NCI-H2081 (cell line): Measurements from ENCODE around the gene SYT4.
"Not testable (repeated sequence)": the region's sequence is repeated elsewhere in the genome, so short reads cannot be mapped to it uniquely, and the experiment has no call there.

Source experiments
- DNase-seq, 2 experiments: peaks; one replicate each; lab custom pipeline; 2025; lab: John Stamatoyannopoulos, UW

SYT4 gene

GRCh38 chr18:43277164-43277600 lies at the start of gene SYT4:
Gene SYT4, minus strand, starts transcription at chr18:43277490. Its CDS starts 209 bp downstream, at chr18:43277281.
- DNase-seq: peak; percentile 71 to 90

GRCh38 chr18:43322132-43322531 lies 44.8 kb upstream of the SYT4 start:
- DNase-seq: no peak

- DNase-seq: no peak
Observed at GRCh38 chr18:43314941-43315340, 37.7 kb upstream of the SYT4 start.

- DNase-seq: no peak
Observed at GRCh38 chr18:43312891-43313290, 35.6 kb upstream of the SYT4 start.

GRCh38 chr18:43310239-43310638 lies 32.9 kb upstream of the SYT4 start:
- DNase-seq: no peak

GRCh38 chr18:43303376-43303775 lies 26.1 kb upstream of the SYT4 start:
- no peak for DNase-seq

GRCh38 chr18:43286187-43286586 lies 8.9 kb upstream of the SYT4 start:
- not testable (repeated sequence) for DNase-seq

- no peak for DNase-seq
Observed at GRCh38 chr18:43283299-43283698, 6.0 kb upstream of the SYT4 start.

- peak; percentile 86 to 97 for DNase-seq
Observed at GRCh38 chr18:43279015-43279744, 1.9 kb upstream of the SYT4 start.

GRCh38 chr18:43278355-43278754 lies 1.1 kb upstream of the SYT4 start:
- DNase-seq: peak; percentile 2 to 24

- peak in 1 of 2 experiments; percentile 28 for DNase-seq
Observed at GRCh38 chr18:43276491-43276890, 799 bp downstream of the SYT4 start.

GRCh38 chr18:43275546-43275945 lies 1.7 kb downstream of the SYT4 start:
- DNase-seq: no peak

GRCh38 chr18:43274526-43274925 lies 2.8 kb downstream of the SYT4 start:
- no peak for DNase-seq

- DNase-seq: peak; percentile 41 to 46
Observed at GRCh38 chr18:43271593-43272432, 5.5 kb downstream of the SYT4 start.

- DNase-seq: no peak
Observed at GRCh38 chr18:43267818-43268217, 9.5 kb downstream of the SYT4 start.

GRCh38 chr18:43265465-43265864 lies 11.8 kb downstream of the SYT4 start:
- DNase-seq: no peak

GRCh38 chr18:43248610-43249249 lies 28.6 kb downstream of the SYT4 start:
- DNase-seq: no peak

- no peak for DNase-seq
Observed at GRCh38 chr18:43247944-43248343, 29.3 kb downstream of the SYT4 start.

- DNase-seq: no peak
Observed at GRCh38 chr18:43238429-43238828, 38.9 kb downstream of the SYT4 start.

GRCh38 chr18:43236921-43237320 lies 40.4 kb downstream of the SYT4 start:
- no peak for DNase-seq

- DNase-seq: no peak
Observed at GRCh38 chr18:43234889-43235288, 42.4 kb downstream of the SYT4 start.

GRCh38 chr18:43222501-43222900 lies 54.8 kb downstream of the SYT4 start:
- DNase-seq: no peak

- DNase-seq: no peak
Observed at GRCh38 chr18:43220691-43221090, 56.6 kb downstream of the SYT4 start.
